ENCODE data around the gene DAD1. TPM values are rescaled to one million over a fixed set of nuclear protein-coding genes. Genes with fewer than 3 reads are reported as not detected.

Gene DAD1
- total and polyA plus RNA-seq, 2 of the 8 experiments (the other 6 are each of a cell fraction or from before 2014, with no cell fraction given): 131 to 440 TPM

DNA sequence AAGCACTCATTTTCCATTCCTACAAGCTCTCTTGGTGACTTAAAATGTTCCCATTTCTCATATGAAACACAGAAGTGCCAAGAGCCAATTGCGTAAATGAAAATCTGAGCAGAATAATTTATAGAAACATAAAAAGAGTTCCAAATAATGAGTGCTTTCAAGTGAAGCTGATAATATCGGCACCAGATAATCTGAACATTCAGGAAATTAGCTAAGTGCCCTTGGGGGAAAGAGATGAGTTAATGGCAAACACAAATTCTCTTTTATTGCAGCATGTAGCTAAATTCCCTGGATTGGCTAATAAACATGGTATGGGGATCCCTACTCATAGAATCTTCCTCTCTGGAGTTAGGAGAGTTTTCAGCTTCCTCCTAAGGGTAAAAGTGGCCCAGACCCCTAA is 46.7 kb downstream of the DAD1 start:
- H2BK20ac ChIP-seq (ENCODE audit: low read length): no peak overlapping the region
- no peak overlapping the region for H3K14ac ChIP-seq (ENCODE audit: insufficient read length)
- no peak overlapping the region for H3K4me2 ChIP-seq (ENCODE audit: insufficient read depth in 1 of 2, low read depth in 2 of 2, low read length in 2 of 2)
- H2AK5ac ChIP-seq (ENCODE audit: low read depth, low read length): no peak overlapping the region
- ChIA-PET POLR2A (ENCODE audit: partially characterized antibody) (interaction anchor here (0.5 kb wide), 1 partner anchor 28 kb away, joined by 3 read pairs; no protein-coding TSS in a partner anchor), CTCF (ENCODE audit: partially characterized antibody) (interaction anchor here (0.8 to 3.1 kb wide), 9 partner anchors 11 to 279 kb away, joined by 3 to 10 read pairs (median 4); no protein-coding TSS in a partner anchor)
- no peak overlapping the region for H4K5ac ChIP-seq (ENCODE audit: insufficient read length, low read depth, low read length)
- H4K91ac ChIP-seq (replicated peaks; ENCODE audit: insufficient read length, low read length): no peak overlapping the region
- peaks cover 0 to 2% (median 0%) of the 10 kb centered on the region in 4 experiments; a peak in 2 of 7 replicates for H3K27me3 ChIP-seq (replicated peaks in 1 of 4; ENCODE audit: control insufficient read depth in 3 of 4, extremely low read depth in 1 of 4, insufficient read depth in 3 of 4, low read length in 3 of 4)
- H3K4ac ChIP-seq (replicated peaks; ENCODE audit: insufficient read length, low read depth, low read length): no peak overlapping the region
- H2BK15ac ChIP-seq (ENCODE audit: low read length): no peak overlapping the region
- no peaks in the 10 kb centered on the region for H4K20me1 ChIP-seq (replicated peaks in 1 of 2; ENCODE audit: control insufficient read depth in 1 of 2, insufficient read depth in 2 of 2, low read length in 2 of 2)
- no peak overlapping the region for H2BK12ac ChIP-seq (ENCODE audit: low read depth, low read length)
- WGBS, 2 experiments (ENCODE audit: extremely low coverage in 1 of 2, insufficient coverage in 1 of 2, insufficient read length in 1 of 2, insufficient replicate concordance in 2 of 2, low coverage in 1 of 2, low lambda C conversion rate in 2 of 2, missing lambda C conversion rate in 1 of 2): 95% methylated on average over 2 of the region's 2 CpGs; no CpG with 5 or more reads in 1 of the 2 experiments
- no peak overlapping the region for H2BK120ac ChIP-seq (replicated peaks; ENCODE audit: low read depth, low read length)
- no peak overlapping the region for H3K23ac ChIP-seq (ENCODE audit: insufficient read length)
- no peak overlapping the region for H3K18ac ChIP-seq (ENCODE audit: extremely low read depth, low read length)
- H3K23me2 ChIP-seq (ENCODE audit: low read depth, low read length): no peaks in the 10 kb centered on the region
- H3K9ac ChIP-seq (replicated peaks in 1 of 4; ENCODE audit: extremely low read depth in 1 of 4, low read depth in 3 of 4, low read length in 3 of 4): no peak overlapping the region
- H3K79me2 ChIP-seq (ENCODE audit: control insufficient read depth in 1 of 2, insufficient read depth in 2 of 2, low read length in 2 of 2): no peaks in the 10 kb centered on the region
- H3K4me3 ChIP-seq (ENCODE audit: extremely low read depth in 1 of 4, insufficient read depth in 2 of 4, low read depth in 3 of 4, low read length in 4 of 4): no peak overlapping the region
- peaks cover 6 to 12% (median 10%) of the 10 kb centered on the region in 4 experiments for H3K4me1 ChIP-seq (replicated peaks in 1 of 4; ENCODE audit: control insufficient read depth in 3 of 4, insufficient read depth in 4 of 4, low read length in 3 of 4)
- no peak overlapping the region for H4K8ac ChIP-seq (ENCODE audit: extremely low read depth, insufficient read depth, low read length)
- no peak overlapping the region for H2AFZ ChIP-seq (ENCODE audit: low read length)
- no peak overlapping the region for H2BK5ac ChIP-seq (ENCODE audit: low read depth, low read length)
- H3K9me3 ChIP-seq (ENCODE audit: insufficient read depth in 2 of 2, low read depth in 1 of 2, low read length in 1 of 2): no peaks in the 10 kb centered on the region; a peak in 1 of 4 replicates
- FAIRE-seq (no peak), DNase-seq (ENCODE audit: low read depth in 1 of 2, low spot score in 2 of 2) (no peak)
- H3K56ac ChIP-seq (replicated peaks; ENCODE audit: insufficient read length, low read depth, low read length): no peak overlapping the region
- no peaks in the 10 kb centered on the region for H3K79me1 ChIP-seq (ENCODE audit: low read depth, low read length)
- no peak overlapping the region for H3K27ac ChIP-seq (ENCODE audit: low read depth, low read length)
- no peaks in the 10 kb centered on the region for H3K36me3 ChIP-seq (ENCODE audit: control insufficient read depth in 2 of 4, insufficient read depth in 4 of 4, low read length in 3 of 4)
- TF ChIP-seq TEAD4 (IDR thresholded peaks at IDR 0.05; ENCODE audit: low read depth, low read length) (no peak), GTF2F1 (IDR thresholded peaks at IDR 0.05; ENCODE audit: borderline replicate concordance, low read depth, low read length) (no peak), FOSL1 (IDR thresholded peaks at IDR 0.05; ENCODE audit: insufficient read depth, low read depth, low read length) (no peak), SIRT6 (IDR thresholded peaks at IDR 0.05; ENCODE audit: low read length) (no peak), PHF8 (conservative IDR thresholded peaks at IDR 0.05; ENCODE audit: low read depth, low read length) (no peak), POLR2AphosphoS5 (IDR thresholded peaks at IDR 0.05; ENCODE audit: low read depth, low read length) (no peak), CTBP2 (IDR thresholded peaks at IDR 0.05; ENCODE audit: borderline replicate concordance, insufficient read depth, insufficient read length, low read length) (no peak), BACH1 (IDR thresholded peaks at IDR 0.05; ENCODE audit: low read length) (no peak), RFX5 (IDR thresholded peaks at IDR 0.05; ENCODE audit: borderline replicate concordance, low read depth, low read length) (no peak), TAF1 (IDR thresholded peaks at IDR 0.05; ENCODE audit: low read depth, low read length) (no peak), SRF (IDR thresholded peaks at IDR 0.05; ENCODE audit: low read depth, low read length) (no peak)
- TF ChIP-seq, protein P1, sequence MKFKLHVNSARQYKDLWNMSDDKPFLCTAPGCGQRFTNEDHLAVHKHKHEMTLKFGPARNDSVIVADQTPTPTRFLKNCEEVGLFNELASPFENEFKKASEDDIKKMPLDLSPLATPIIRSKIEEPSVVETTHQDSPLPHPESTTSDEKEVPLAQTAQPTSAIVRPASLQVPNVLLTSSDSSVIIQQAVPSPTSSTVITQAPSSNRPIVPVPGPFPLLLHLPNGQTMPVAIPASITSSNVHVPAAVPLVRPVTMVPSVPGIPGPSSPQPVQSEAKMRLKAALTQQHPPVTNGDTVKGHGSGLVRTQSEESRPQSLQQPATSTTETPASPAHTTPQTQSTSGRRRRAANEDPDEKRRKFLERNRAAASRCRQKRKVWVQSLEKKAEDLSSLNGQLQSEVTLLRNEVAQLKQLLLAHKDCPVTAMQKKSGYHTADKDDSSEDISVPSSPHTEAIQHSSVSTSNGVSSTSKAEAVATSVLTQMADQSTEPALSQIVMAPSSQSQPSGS (IDR thresholded peaks at IDR 0.05; ENCODE audit: low read length): no peak
- TF ChIP-seq, protein P2, sequence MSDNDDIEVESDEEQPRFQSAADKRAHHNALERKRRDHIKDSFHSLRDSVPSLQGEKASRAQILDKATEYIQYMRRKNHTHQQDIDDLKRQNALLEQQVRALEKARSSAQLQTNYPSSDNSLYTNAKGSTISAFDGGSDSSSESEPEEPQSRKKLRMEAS (IDR thresholded peaks at IDR 0.05): no peak
